ENCODE measurements around the gene ARHGAP9. TPM values are rescaled to one million over a fixed set of nuclear protein-coding genes. Genes with fewer than 3 reads are reported as not detected.
A peak's percentile ranks its signal among the peaks of the same experiment; 100 is the strongest.

Gene ARHGAP9
- total RNA-seq, 4 donors from 2014 or later, result 11.7 to 87.2 (median 27.3) TPM; not detected in 1

DNA sequence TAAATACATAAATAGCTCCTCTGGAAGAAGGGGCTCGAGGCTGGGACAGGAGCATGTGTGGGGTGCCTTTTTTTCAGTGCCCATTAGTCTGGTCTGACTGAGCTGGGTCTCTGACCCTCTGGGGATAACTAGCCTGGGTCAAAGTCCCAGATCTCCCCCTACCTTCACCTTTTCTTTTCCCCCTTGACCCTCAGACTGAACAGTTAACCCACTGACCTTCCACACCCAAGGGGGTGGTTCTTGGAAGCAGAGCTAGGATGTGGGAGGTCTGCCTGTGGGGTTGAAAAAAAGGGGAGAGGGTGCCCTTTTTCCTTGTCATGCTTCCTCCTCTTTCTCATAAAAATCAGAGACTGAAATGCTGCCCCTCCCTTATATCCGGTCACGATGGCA lies 21.0 kb downstream of the ARHGAP9 start:
- peaks cover 19 to 46% (median 31%) of the 10 kb centered on the region in 4 donors for H3K4me1 ChIP-seq
- intact Hi-C loops (cut with DNase I; ENCODE audit: low total_unique reads), result no loop called here
- peak overlapping the region; percentile 84 to 88 (median 88) for H3K27ac ChIP-seq
- H3K36me3 ChIP-seq, result no peaks in the 10 kb centered on the region
- TF ChIP-seq POLR2AphosphoS5 (IDR thresholded peaks at IDR 0.05) (no peak), EP300 (IDR thresholded peaks at IDR 0.05; ENCODE audit: low read depth) (no peak), POLR2A (IDR thresholded peaks at IDR 0.05) (no peak)
- TF ChIP-seq, protein P1, sequence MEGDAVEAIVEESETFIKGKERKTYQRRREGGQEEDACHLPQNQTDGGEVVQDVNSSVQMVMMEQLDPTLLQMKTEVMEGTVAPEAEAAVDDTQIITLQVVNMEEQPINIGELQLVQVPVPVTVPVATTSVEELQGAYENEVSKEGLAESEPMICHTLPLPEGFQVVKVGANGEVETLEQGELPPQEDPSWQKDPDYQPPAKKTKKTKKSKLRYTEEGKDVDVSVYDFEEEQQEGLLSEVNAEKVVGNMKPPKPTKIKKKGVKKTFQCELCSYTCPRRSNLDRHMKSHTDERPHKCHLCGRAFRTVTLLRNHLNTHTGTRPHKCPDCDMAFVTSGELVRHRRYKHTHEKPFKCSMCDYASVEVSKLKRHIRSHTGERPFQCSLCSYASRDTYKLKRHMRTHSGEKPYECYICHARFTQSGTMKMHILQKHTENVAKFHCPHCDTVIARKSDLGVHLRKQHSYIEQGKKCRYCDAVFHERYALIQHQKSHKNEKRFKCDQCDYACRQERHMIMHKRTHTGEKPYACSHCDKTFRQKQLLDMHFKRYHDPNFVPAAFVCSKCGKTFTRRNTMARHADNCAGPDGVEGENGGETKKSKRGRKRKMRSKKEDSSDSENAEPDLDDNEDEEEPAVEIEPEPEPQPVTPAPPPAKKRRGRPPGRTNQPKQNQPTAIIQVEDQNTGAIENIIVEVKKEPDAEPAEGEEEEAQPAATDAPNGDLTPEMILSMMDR (IDR thresholded peaks at IDR 0.05), result no peak
- peaks cover 15% of the 10 kb centered on the region for H3K27me3 ChIP-seq
- no peaks in the 10 kb centered on the region for H3K9me3 ChIP-seq
- peak overlapping the region in 3 of 4 donors; percentile 37 to 84 (median 56) for H3K4me3 ChIP-seq
- in situ Hi-C loops (cut with MboI; ENCODE audit: low pct_ligation_motif_present in 1 of 4, low pct_unique_long_range_greater_than_20kb in 1 of 4, low sequenced_read_pairs in 3 of 4), result no loop called here
- DNase-seq, result no peak
- WGBS, 2 donors (ENCODE audit: low coverage in 1 of 2), result 24 to 57% methylated on average over 1 to 3 of the region's 3 CpGs

DNA sequence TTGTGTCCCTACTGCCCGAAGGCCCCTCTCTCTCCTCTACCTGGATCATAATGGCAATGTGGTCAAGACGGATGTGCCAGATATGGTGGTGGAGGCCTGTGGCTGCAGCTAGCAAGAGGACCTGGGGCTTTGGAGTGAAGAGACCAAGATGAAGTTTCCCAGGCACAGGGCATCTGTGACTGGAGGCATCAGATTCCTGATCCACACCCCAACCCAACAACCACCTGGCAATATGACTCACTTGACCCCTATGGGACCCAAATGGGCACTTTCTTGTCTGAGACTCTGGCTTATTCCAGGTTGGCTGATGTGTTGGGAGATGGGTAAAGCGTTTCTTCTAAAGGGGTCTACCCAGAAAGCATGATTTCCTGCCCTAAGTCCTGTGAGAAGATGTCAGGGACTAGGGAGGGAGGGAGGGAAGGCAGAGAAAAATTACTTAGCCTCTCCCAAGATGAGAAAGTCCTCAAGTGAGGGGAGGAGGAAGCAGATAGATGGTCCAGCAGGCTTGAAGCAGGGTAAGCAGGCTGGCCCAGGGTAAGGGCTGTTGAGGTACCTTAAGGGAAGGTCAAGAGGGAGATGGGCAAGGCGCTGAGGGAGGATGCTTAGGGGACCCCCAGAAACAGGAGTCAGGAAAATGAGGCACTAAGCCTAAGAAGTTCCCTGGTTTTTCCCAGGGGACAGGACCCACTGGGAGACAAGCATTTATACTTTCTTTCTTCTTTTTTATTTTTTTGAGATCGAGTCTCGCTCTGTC lies 22.8 kb downstream of the ARHGAP9 start:
- in situ Hi-C loops (cut with MboI; ENCODE audit: low pct_ligation_motif_present in 1 of 4, low pct_unique_long_range_greater_than_20kb in 1 of 4, low sequenced_read_pairs in 3 of 4) (no loop called here), intact Hi-C loops (cut with DNase I; ENCODE audit: low total_unique reads) (no loop called here)
- no peak overlapping the region for H3K4me3 ChIP-seq
- DNase-seq, result no peak
- 86% methylated on average over 3 to 6 of the region's 6 CpGs for whole genome bisulfite sequencing, 2 donors (ENCODE audit: low coverage in 1 of 2)
- peaks cover 15% of the 10 kb centered on the region for H3K27me3 ChIP-seq
- no peak overlapping the region for H3K27ac ChIP-seq
- TF ChIP-seq POLR2A (IDR thresholded peaks at IDR 0.05), result no peak
- TF ChIP-seq, protein P1 (IDR thresholded peaks at IDR 0.05), result no peak
- TF ChIP-seq EP300 (IDR thresholded peaks at IDR 0.05; ENCODE audit: low read depth), result no peak
- TF ChIP-seq POLR2AphosphoS5 (IDR thresholded peaks at IDR 0.05), result no peak
- no peaks in the 10 kb centered on the region for H3K36me3 ChIP-seq
- peaks cover 27 to 44% (median 35%) of the 10 kb centered on the region in 4 donors for H3K4me1 ChIP-seq
- no peaks in the 10 kb centered on the region for H3K9me3 ChIP-seq

DNA sequence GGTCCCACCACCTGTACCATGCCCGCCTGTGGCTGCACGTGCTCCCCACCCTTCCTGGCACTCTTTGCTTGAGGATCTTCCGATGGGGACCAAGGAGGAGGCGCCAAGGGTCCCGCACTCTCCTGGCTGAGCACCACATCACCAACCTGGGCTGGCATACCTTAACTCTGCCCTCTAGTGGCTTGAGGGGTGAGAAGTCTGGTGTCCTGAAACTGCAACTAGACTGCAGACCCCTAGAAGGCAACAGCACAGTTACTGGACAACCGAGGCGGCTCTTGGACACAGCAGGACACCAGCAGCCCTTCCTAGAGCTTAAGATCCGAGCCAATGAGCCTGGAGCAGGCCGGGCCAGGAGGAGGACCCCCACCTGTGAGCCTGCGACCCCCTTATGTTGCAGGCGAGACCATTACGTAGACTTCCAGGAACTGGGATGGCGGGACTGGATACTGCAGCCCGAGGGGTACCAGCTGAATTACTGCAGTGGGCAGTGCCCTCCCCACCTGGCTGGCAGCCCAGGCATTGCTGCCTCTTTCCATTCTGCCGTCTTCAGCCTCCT lies 23.4 kb downstream of the ARHGAP9 start:
- Histone ChIP-seq H3K4me3 (no peak overlapping the region), H3K27me3 (peaks cover 12% of the 10 kb centered on the region), H3K36me3 (no peaks in the 10 kb centered on the region), H3K27ac (no peak overlapping the region), H3K9me3 (no peaks in the 10 kb centered on the region), H3K4me1 (peaks cover 25 to 38% (median 30%) of the 10 kb centered on the region in 4 donors)
- no peak for DNase-seq
- TF ChIP-seq POLR2A (IDR thresholded peaks at IDR 0.05) (no peak), POLR2AphosphoS5 (IDR thresholded peaks at IDR 0.05) (no peak), EP300 (IDR thresholded peaks at IDR 0.05; ENCODE audit: low read depth) (no peak)
- TF ChIP-seq, protein P1 (IDR thresholded peaks at IDR 0.05), result peak; percentile 44 to 61 (median 51)
- 36 to 60% methylated on average over 1 to 12 of the region's 15 CpGs for WGBS, 2 donors (ENCODE audit: low coverage in 1 of 2)
- in situ Hi-C loops (cut with MboI; ENCODE audit: low pct_ligation_motif_present in 1 of 4, low pct_unique_long_range_greater_than_20kb in 1 of 4, low sequenced_read_pairs in 3 of 4), result no loop called here
- intact Hi-C loops (cut with DNase I; ENCODE audit: low total_unique reads), result no loop called here

DNA sequence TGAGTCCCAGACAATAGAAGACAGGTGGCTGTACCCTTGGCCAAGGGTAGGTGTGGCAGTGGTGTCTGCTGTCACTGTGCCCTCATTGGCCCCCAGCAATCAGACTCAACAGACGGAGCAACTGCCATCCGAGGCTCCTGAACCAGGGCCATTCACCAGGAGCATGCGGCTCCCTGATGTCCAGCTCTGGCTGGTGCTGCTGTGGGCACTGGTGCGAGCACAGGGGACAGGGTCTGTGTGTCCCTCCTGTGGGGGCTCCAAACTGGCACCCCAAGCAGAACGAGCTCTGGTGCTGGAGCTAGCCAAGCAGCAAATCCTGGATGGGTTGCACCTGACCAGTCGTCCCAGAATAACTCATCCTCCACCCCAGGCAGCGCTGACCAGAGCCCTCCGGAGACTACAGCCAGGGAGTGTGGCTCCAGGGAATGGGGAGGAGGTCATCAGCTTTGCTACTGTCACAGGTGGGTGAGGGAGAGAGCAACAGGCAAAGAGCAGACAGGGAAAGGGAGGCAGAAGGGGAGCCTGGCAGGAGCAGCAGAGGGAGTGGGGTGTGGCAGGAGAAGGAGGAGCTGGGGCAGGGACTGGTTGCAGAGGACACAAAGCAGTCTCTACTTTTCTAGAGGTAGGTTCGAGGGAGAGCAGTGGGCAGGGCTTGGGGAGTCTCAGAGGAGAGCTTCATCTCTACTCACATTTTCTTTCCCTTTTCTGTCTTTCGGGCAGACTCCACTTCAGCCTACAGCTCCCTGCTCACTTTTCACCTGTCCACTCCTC lies 24.1 kb downstream of the ARHGAP9 start:
- H3K27me3 ChIP-seq, result peaks cover 5% of the 10 kb centered on the region
- no peak overlapping the region for H3K27ac ChIP-seq
- in situ Hi-C loops (cut with MboI; ENCODE audit: low pct_ligation_motif_present in 1 of 4, low pct_unique_long_range_greater_than_20kb in 1 of 4, low sequenced_read_pairs in 3 of 4) (no loop called here), intact Hi-C loops (cut with DNase I; ENCODE audit: low total_unique reads) (no loop called here)
- DNase-seq, result no peak
- no peak overlapping the region for H3K4me3 ChIP-seq
- peaks cover 18 to 31% (median 23%) of the 10 kb centered on the region in 4 donors for H3K4me1 ChIP-seq
- WGBS, 2 donors (ENCODE audit: low coverage in 1 of 2), result 0 to 55% methylated on average over 1 to 10 of the region's 10 CpGs
- no peaks in the 10 kb centered on the region for H3K9me3 ChIP-seq
- H3K36me3 ChIP-seq, result no peaks in the 10 kb centered on the region
- TF ChIP-seq, protein P1 (IDR thresholded peaks at IDR 0.05), result no peak
- TF ChIP-seq POLR2A (IDR thresholded peaks at IDR 0.05), result no peak
- TF ChIP-seq POLR2AphosphoS5 (IDR thresholded peaks at IDR 0.05), result no peak
- no peak for TF ChIP-seq EP300 (IDR thresholded peaks at IDR 0.05; ENCODE audit: low read depth)
